Neural cell (in vitro differentiated cells): ENCODE results near the gene VAMP8. TPM values are rescaled to one million over a fixed set of nuclear protein-coding genes. Genes with fewer than 3 reads are reported as not detected.

Source experiments
- H2AFZ ChIP-seq: fragments of 200-600, 300-800 bp; sonication (generic), shearing (Covaris generic); 2 replicates; pipeline ENCODE4 v1.6.0; 2014; ENCODE audit warnings: low read depth, mild to moderate bottlenecking, antibody characterized with exemption, low read length, moderate library complexity
- H3F3A ChIP-seq: fragments of 200-600 bp; shearing (Covaris generic); 2 replicates; pipeline ENCODE4 v1.6.1; 2016; ENCODE audit warnings: mild to moderate bottlenecking, moderate library complexity, mixed read lengths, antibody characterized with exemption, low read length; ENCODE audit not compliant: insufficient read depth, poor library complexity, severe bottlenecking
- H3K27ac ChIP-seq: fragments of 200-600, 300-800 bp; sonication (generic), shearing (Covaris generic); 2 replicates; pipeline ENCODE4 v1.5.1; 2014; ENCODE audit warnings: mild to moderate bottlenecking, low read length, moderate library complexity
- H3K27me3 ChIP-seq: fragments of 300-800, 200-600 bp; sonication (generic), shearing (Covaris generic); 2 replicates; pipeline ENCODE4 v1.6.0; 2014; ENCODE audit warnings: mild to moderate bottlenecking, low read depth, low read length, moderate library complexity; ENCODE audit not compliant: insufficient read depth
- H3K36me3 ChIP-seq: fragments of 300-800, 200-600 bp; sonication (generic), shearing (Covaris generic); 2 replicates; pipeline ENCODE4 v1.5.1; 2014; ENCODE audit warnings: mild to moderate bottlenecking, antibody characterized with exemption, low read length, moderate library complexity; ENCODE audit not compliant: insufficient read depth
- H3K4me2 ChIP-seq: fragments of 300-800, 200-600 bp; sonication (generic), shearing (Covaris generic); 2 replicates; pipeline ENCODE4 v1.6.0; 2014; ENCODE audit warnings: mild to moderate bottlenecking, low read length
- H3K4me3 ChIP-seq: fragments of 300-800, 200-600 bp; sonication (generic), shearing (Covaris generic); 2 replicates; pipeline ENCODE4 v1.5.1; 2014; ENCODE audit warnings: mild to moderate bottlenecking, low read length, moderate library complexity
- H3K79me2 ChIP-seq: fragments of 200-600 bp; shearing (Covaris generic); replicated peaks from 2 replicates; pipeline ENCODE4 v1.6.0; 2014; ENCODE audit warnings: mild to moderate bottlenecking, low read length, moderate library complexity; ENCODE audit not compliant: insufficient read depth
- H3K9ac ChIP-seq: fragments of 300-800, 200-600 bp; sonication (generic), shearing (Covaris generic); 2 replicates; pipeline ENCODE4 v1.6.1; 2016; ENCODE audit warnings: mild to moderate bottlenecking, low read length, mixed read lengths
- H3K9me2 ChIP-seq: fragments of 200-600 bp; shearing (Covaris generic); 2 replicates; pipeline ENCODE4 v1.6.1; 2016; ENCODE audit warnings: mild to moderate bottlenecking, low read length, mixed read lengths; ENCODE audit not compliant: insufficient read depth
- H3K9me3 ChIP-seq: fragments of 200-600, 300-800 bp; sonication (generic), shearing (Covaris generic); 2 replicates; pipeline ENCODE4 v1.6.1; 2016; ENCODE audit warnings: mild to moderate bottlenecking, mixed run types, low read length, moderate library complexity, mixed read lengths
- H4K20me1 ChIP-seq: fragments of 200-600 bp; shearing (Covaris generic); 2 replicates; pipeline ENCODE4 v1.6.1; 2016; ENCODE audit warnings: mild to moderate bottlenecking, mixed run types; ENCODE audit not compliant: insufficient read depth
- CTCF ChIP-seq: fragments of 450-650 bp; IDR thresholded peaks from 2 replicates; pipeline ENCODE4 v1.5.1; 2014; ENCODE audit warnings: antibody characterized with exemption, mild to moderate bottlenecking, moderate library complexity; ENCODE audit not compliant: poor library complexity, severe bottlenecking
- EP300 ChIP-seq: fragments of 450-650 bp; conservative IDR thresholded peaks from 2 replicates; pipeline ENCODE4 v1.6.1; 2014; ENCODE audit warnings: antibody characterized with exemption, mild to moderate bottlenecking, moderate library complexity; ENCODE audit not compliant: poor library complexity, severe bottlenecking
- EZH2 ChIP-seq: fragments of 200-600, 300-800 bp; shearing (Covaris generic), sonication (generic); IDR thresholded peaks from 2 replicates; pipeline ENCODE4 v1.6.1; 2014; ENCODE audit warnings: antibody characterized with exemption, low read length, borderline replicate concordance, mild to moderate bottlenecking; ENCODE audit not compliant: insufficient read depth, poor library complexity, severe bottlenecking
- MXI1 ChIP-seq: fragments of 450-650 bp; conservative IDR thresholded peaks from 2 replicates; pipeline ENCODE4 v1.6.1; 2014; ENCODE audit warnings: antibody characterized with exemption, mild to moderate bottlenecking; ENCODE audit not compliant: poor library complexity, severe bottlenecking
- POLR2AphosphoS5 ChIP-seq: IDR thresholded peaks from 2 replicates; pipeline ENCODE4 v1.6.1; 2012
- RAD21 ChIP-seq: fragments of 450-650 bp; conservative IDR thresholded peaks from 2 replicates; pipeline ENCODE4 v1.6.1; 2014; ENCODE audit warnings: antibody characterized with exemption, mild to moderate bottlenecking, moderate library complexity
- REST ChIP-seq: IDR thresholded peaks from 2 replicates; pipeline ENCODE4 v1.6.1; 2012; ENCODE audit warnings: borderline replicate concordance
- SMC3 ChIP-seq: fragments of 450-650 bp; conservative IDR thresholded peaks from 2 replicates; pipeline ENCODE4 v1.6.1; 2014; ENCODE audit warnings: antibody characterized with exemption, mild to moderate bottlenecking, moderate library complexity; ENCODE audit not compliant: poor library complexity
- TAF1 ChIP-seq: IDR thresholded peaks from 2 replicates; pipeline ENCODE4 v1.6.1; 2012; ENCODE audit warnings: low read depth
- polyA plus RNA-seq: library from polyadenylated mRNA; depleted of rRNA; stranded (reverse); fragments of >200 nt; gene quantifications from 2 replicates; pipeline ENCODE4 v1.2.3, GENCODE V29; 2014

The VAMP8 gene
- polyA plus RNA-seq, 1 donor from 2014 or later, result not detected

- Histone ChIP-seq H3K4me3 (no peak overlapping the region), H3F3A (no peaks in the 10 kb centered on the region), H3K9ac (no peak overlapping the region), H3K27ac (no peak overlapping the region), H3K9me2 (no peaks in the 10 kb centered on the region), H3K4me2 (no peak overlapping the region), H3K79me2 (no peaks in the 10 kb centered on the region), H2AFZ (no peak overlapping the region), H3K9me3 (no peaks in the 10 kb centered on the region), H3K36me3 (peaks cover 5% of the 10 kb centered on the region), H3K27me3 (no peaks in the 10 kb centered on the region), H4K20me1 (no peaks in the 10 kb centered on the region)
- no peak for TF ChIP-seq SMC3
Observed at GRCh38 chr2:85548608-85548900, 28.8 kb upstream of the VAMP8 start.

GRCh38 chr2:85549095-85549494, 28.3 kb upstream of the VAMP8 start:
- no peaks in the 10 kb centered on the region for H3K9me2 ChIP-seq
- H3K4me2 ChIP-seq, result no peak overlapping the region
- H3K36me3 ChIP-seq, result peaks cover 5% of the 10 kb centered on the region
- H3K27me3 ChIP-seq, result no peaks in the 10 kb centered on the region
- TF ChIP-seq CTCF (no peak), MXI1 (no peak), SMC3 (no peak), EP300 (no peak), POLR2AphosphoS5 (no peak), EZH2 (no peak), RAD21 (no peak), REST (no peak), TAF1 (no peak)
- H2AFZ ChIP-seq, result no peak overlapping the region
- no peak overlapping the region for H3K4me3 ChIP-seq
- no peak overlapping the region for H3K9ac ChIP-seq
- no peak overlapping the region for H3K27ac ChIP-seq
- H3K9me3 ChIP-seq, result no peaks in the 10 kb centered on the region
- H3F3A ChIP-seq, result no peaks in the 10 kb centered on the region
- H4K20me1 ChIP-seq, result no peaks in the 10 kb centered on the region
- no peaks in the 10 kb centered on the region for H3K79me2 ChIP-seq

- no peaks in the 10 kb centered on the region for H3K9me3 ChIP-seq
- H3K27me3 ChIP-seq, result no peaks in the 10 kb centered on the region
- no peak overlapping the region for H3K4me2 ChIP-seq
- no peak overlapping the region for H2AFZ ChIP-seq
- TF ChIP-seq RAD21, result no peak
- TF ChIP-seq CTCF, result no peak
- TF ChIP-seq SMC3, result no peak
- TF ChIP-seq EZH2, result no peak
- no peak for TF ChIP-seq MXI1
- H3K4me3 ChIP-seq, result no peak overlapping the region
- H4K20me1 ChIP-seq, result no peaks in the 10 kb centered on the region
- H3F3A ChIP-seq, result no peaks in the 10 kb centered on the region
- no peaks in the 10 kb centered on the region for H3K9me2 ChIP-seq
- H3K36me3 ChIP-seq, result peaks cover 3% of the 10 kb centered on the region
- no peaks in the 10 kb centered on the region for H3K79me2 ChIP-seq
- H3K27ac ChIP-seq, result no peak overlapping the region
- no peak overlapping the region for H3K9ac ChIP-seq
Observed at GRCh38 chr2:85549826-85550225, 27.6 kb upstream of the VAMP8 start.
